ENCODE data around the gene HARS1. TPM values are rescaled to one million over a fixed set of nuclear protein-coding genes. Genes with fewer than 3 reads are reported as not detected.
"Not testable (repeated sequence)": the region's sequence is repeated elsewhere in the genome, so short reads cannot be mapped to it uniquely, and the experiment has no call there.

Gene HARS1
- total RNA-seq, 2 donors from 2014 or later = 48.0 to 52.1 TPM

DNA sequence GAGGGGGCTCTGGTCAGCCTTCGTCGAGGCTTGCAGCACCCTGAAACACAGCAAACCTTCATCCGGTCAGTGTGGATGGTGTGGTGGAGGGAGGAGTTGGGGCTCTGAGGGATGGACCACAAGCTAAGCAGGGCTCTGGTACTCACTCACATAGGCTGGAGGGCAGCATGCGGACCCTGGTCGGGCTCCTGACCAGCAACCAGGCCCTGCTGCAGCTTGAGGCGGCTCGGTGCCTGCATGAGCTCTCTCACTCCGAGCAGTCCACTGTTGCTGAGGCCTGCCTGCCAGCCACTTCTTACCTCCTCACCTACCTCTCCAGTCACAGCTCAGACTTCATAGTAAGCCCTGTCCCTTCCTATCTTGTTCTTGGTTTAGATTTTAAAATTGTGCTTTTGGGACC lies 49.5 kb downstream of the HARS1 start:
- Histone ChIP-seq H3K9ac (ENCODE audit: extremely low read depth, low read length, poor library complexity, severe bottlenecking) (no peak overlapping the region), H3K4me1 (ENCODE audit: control insufficient read depth, insufficient read depth, low read length) (peaks cover 7% of the 10 kb centered on the region), H3K4me3 (ENCODE audit: low read length) (no peak overlapping the region), H3K36me3 (ENCODE audit: control insufficient read depth, insufficient read depth, low read length) (peaks cover 42% of the 10 kb centered on the region), H3K27ac (ENCODE audit: low read depth, low read length) (no peak overlapping the region), H3K9me3 (ENCODE audit: control insufficient read depth, low read length) (peaks cover 13% of the 10 kb centered on the region), H3K27me3 (ENCODE audit: control insufficient read depth, insufficient read depth, low read length, poor library complexity, severe bottlenecking) (no peaks in the 10 kb centered on the region)
- Mint-ChIP-seq H3K27me3 (ENCODE audit: insufficient read depth) (no peaks in the 10 kb centered on the region), H3K9me3 (peaks cover 19% of the 10 kb centered on the region), H3K36me3 (ENCODE audit: low read depth) (peaks cover 48% of the 10 kb centered on the region), H3K27ac (no peak overlapping the region), H3K4me1 (peaks cover 14% of the 10 kb centered on the region), H3K4me3 (no peak overlapping the region)
- TF ChIP-seq, protein P1, sequence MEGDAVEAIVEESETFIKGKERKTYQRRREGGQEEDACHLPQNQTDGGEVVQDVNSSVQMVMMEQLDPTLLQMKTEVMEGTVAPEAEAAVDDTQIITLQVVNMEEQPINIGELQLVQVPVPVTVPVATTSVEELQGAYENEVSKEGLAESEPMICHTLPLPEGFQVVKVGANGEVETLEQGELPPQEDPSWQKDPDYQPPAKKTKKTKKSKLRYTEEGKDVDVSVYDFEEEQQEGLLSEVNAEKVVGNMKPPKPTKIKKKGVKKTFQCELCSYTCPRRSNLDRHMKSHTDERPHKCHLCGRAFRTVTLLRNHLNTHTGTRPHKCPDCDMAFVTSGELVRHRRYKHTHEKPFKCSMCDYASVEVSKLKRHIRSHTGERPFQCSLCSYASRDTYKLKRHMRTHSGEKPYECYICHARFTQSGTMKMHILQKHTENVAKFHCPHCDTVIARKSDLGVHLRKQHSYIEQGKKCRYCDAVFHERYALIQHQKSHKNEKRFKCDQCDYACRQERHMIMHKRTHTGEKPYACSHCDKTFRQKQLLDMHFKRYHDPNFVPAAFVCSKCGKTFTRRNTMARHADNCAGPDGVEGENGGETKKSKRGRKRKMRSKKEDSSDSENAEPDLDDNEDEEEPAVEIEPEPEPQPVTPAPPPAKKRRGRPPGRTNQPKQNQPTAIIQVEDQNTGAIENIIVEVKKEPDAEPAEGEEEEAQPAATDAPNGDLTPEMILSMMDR (conservative IDR thresholded peaks at IDR 0.05) = no peak
- WGBS, 2 experiments (ENCODE audit: insufficient coverage in 1 of 2, insufficient read length in 1 of 2) = 91 to 94% methylated on average over 3 to 8 of the region's 8 CpGs
- DNase-seq = no peak

DNA sequence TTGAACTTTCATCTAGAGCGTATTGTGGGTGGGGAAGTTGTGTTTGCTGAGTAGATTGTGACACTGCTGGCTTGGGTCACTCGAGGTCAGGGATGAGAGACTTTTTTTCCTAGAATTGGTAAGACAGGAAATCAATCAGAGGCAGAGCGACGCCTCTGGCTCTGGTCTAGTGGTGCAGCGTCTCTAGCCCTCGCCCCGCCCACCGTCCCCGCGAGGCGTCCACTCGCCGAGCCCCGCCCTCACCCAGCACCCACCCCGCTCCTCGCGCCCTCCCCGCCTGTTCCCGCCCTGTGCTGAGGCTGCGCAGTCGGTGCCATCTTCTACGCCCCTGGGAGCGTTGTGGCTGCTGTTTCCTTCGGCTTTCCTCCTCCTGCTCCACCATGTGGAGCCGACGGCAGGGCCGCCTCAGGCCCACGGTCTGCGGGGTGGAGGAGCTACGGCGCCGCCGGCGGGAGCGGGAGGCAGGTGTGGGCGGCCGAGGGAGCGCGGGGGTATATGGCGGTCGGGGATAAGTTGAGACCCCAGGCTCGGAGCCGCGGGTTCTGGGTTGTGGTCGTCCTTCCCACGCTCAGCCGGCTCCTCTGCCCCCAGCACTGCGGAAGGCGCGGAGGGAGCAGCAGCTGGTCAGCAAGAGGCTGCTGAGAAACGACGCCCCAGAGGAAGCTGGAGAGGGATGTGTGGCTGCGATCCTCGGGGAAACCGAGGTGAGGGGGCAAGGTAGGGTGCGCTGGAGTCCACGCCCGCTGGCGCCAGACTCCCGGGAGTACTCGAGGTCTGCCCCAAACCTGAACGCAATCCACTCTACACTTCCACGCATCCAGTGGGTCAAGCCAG lies 51.8 kb downstream of the HARS1 start, which contains the start of gene TMCO6:
TSS of gene TMCO6 (plus strand) at position 304 of the 834 bp plus-strand sequence. CDS start at position 381, 77 bp downstream.
- TF ChIP-seq, protein P1 (conservative IDR thresholded peaks at IDR 0.05) = peak; percentile 80
- Histone ChIP-seq H3K27me3 (ENCODE audit: control insufficient read depth, insufficient read depth, low read length, poor library complexity, severe bottlenecking) (no peaks in the 10 kb centered on the region), H3K36me3 (ENCODE audit: control insufficient read depth, insufficient read depth, low read length) (peaks cover 22% of the 10 kb centered on the region), H3K4me3 (ENCODE audit: low read length) (peak within 1 kb of the TSS; percentile 88), H3K9ac (ENCODE audit: extremely low read depth, low read length, poor library complexity, severe bottlenecking) (peak within 1 kb of the TSS; percentile 58), H3K9me3 (ENCODE audit: control insufficient read depth, low read length) (peaks cover 13% of the 10 kb centered on the region), H3K4me1 (ENCODE audit: control insufficient read depth, insufficient read depth, low read length) (peaks cover 7% of the 10 kb centered on the region), H3K27ac (ENCODE audit: low read depth, low read length) (peak within 1 kb of the TSS; percentile 8)
- peaks cover 11% of the 10 kb centered on the region for H3K4me1 Mint-ChIP-seq
- peaks cover 19% of the 10 kb centered on the region for H3K9me3 Mint-ChIP-seq
- 1% methylated on average over 33 to 63 of the region's 63 CpGs for WGBS, 2 experiments (ENCODE audit: insufficient coverage in 1 of 2, insufficient read length in 1 of 2)
- H3K4me3 Mint-ChIP-seq = peak within 1 kb of the TSS; percentile 74
- no peaks in the 10 kb centered on the region for H3K27me3 Mint-ChIP-seq (ENCODE audit: insufficient read depth)
- peaks cover 31% of the 10 kb centered on the region for H3K36me3 Mint-ChIP-seq (ENCODE audit: low read depth)
- peak within 1 kb of the TSS; percentile 84 for H3K27ac Mint-ChIP-seq
- peak; percentile 99 for DNase-seq

DNA sequence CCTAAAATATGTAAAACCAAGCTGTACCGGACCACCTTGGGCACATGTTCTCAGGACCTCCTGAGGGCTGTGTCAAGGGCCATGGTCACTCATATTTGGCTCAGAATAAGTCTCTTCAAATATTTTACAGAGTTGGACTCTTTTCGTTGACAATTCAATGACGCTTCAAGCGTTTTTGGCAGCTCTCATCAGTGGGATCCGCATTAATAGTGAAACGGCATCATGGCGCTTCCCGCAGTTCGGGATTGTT lies 52.3 kb downstream of the HARS1 start:
- H3K9me3 ChIP-seq (ENCODE audit: control insufficient read depth, low read length) = peaks cover 13% of the 10 kb centered on the region
- H3K4me1 ChIP-seq (ENCODE audit: control insufficient read depth, insufficient read depth, low read length); DNase-seq; H3K4me3 ChIP-seq (ENCODE audit: low read length); H3K9ac ChIP-seq (ENCODE audit: extremely low read depth, low read length, poor library complexity, severe bottlenecking); H3K27me3 ChIP-seq (ENCODE audit: control insufficient read depth, insufficient read depth, low read length, poor library complexity, severe bottlenecking); H3K27me3 Mint-ChIP-seq (ENCODE audit: insufficient read depth): not testable (repeated sequence)
- peaks cover 11% of the 10 kb centered on the region for H3K4me1 Mint-ChIP-seq
- H3K4me3 Mint-ChIP-seq = peak overlapping the region; percentile 74
- H3K27ac Mint-ChIP-seq = peak overlapping the region; percentile 84
- peaks cover 24% of the 10 kb centered on the region for H3K9me3 Mint-ChIP-seq
- WGBS, 2 experiments (ENCODE audit: insufficient coverage in 1 of 2, insufficient read length in 1 of 2) = 67 to 74% methylated on average over 9 of the region's 9 CpGs
- peak overlapping the region; percentile 8 for H3K27ac ChIP-seq (ENCODE audit: low read depth, low read length)
- H3K36me3 ChIP-seq (ENCODE audit: control insufficient read depth, insufficient read depth, low read length) = peaks cover 17% of the 10 kb centered on the region
- H3K36me3 Mint-ChIP-seq (ENCODE audit: low read depth) = peaks cover 26% of the 10 kb centered on the region

All from endodermal cell (in vitro differentiated cells).